Naive thymus-derived CD8-positive, alpha-beta T cell (primary cell): ENCODE results near the gene SORL1. TPM values are rescaled to one million over a fixed set of nuclear protein-coding genes. Genes with fewer than 3 reads are reported as not detected.

Experiments used
- ATAC-seq, 2 donors: fragments of 150-1000 bp; cut with Tn5 transposase in 1 of 2; sonication (Bioruptor Pico), chemical (Tn5 transposase) in 1 of 2; 1 replicate in 1 of 2; 2 replicates in 1 of 2; pipeline ENCODE4 v1.10.0; 2021; ENCODE audit warnings: mild to moderate bottlenecking in 2 of 2, moderate library complexity in 2 of 2
- POLR2A ChIA-PET: fragments of 350-600 bp; sonication (Branson Sonifier 250); formaldehyde crosslinking; loops from one replicate; lab custom pipeline; 2021; ENCODE audit warnings: antibody characterized with exemption; lab: Charles Lee
- DNase-seq, 10 donors: peaks; one replicate each; pipeline versions ENCODE4 v3.0.0 to v3.0.0-alpha.2; 2020 to 2022
- H3K27ac Mint-ChIP-seq, 10 donors: one replicate each; pipeline ENCODE4 v1.8.0; 2020 to 2022; ENCODE audit warnings: mild to moderate bottlenecking in 10 of 10, mixed read lengths in 10 of 10, moderate library complexity in 4 of 10, inconsistent platforms in 1 of 10
- H3K27me3 Mint-ChIP-seq, 5 donors: one replicate each; pipeline ENCODE4 v1.8.0; 2021 to 2022; ENCODE audit warnings: mixed read lengths in 5 of 5
- H3K36me3 Mint-ChIP-seq, 3 donors: one replicate each; pipeline ENCODE4 v1.8.0; 2020 to 2022; ENCODE audit warnings: mixed read lengths in 3 of 3, mild to moderate bottlenecking in 2 of 3, inconsistent platforms in 1 of 3
- H3K4me1 Mint-ChIP-seq, 4 donors: one replicate each; pipeline ENCODE4 v1.8.0; 2021 to 2022; ENCODE audit warnings: mixed read lengths in 4 of 4
- H3K4me3 Mint-ChIP-seq, 10 donors: one replicate each; pipeline ENCODE4 v1.8.0; 2020 to 2022; ENCODE audit warnings: mild to moderate bottlenecking in 10 of 10, mixed read lengths in 10 of 10, moderate library complexity in 6 of 10, inconsistent platforms in 1 of 10
- H3K9me3 Mint-ChIP-seq, 9 donors: one replicate each; pipeline ENCODE4 v1.8.0; 2020 to 2022; ENCODE audit warnings: mixed read lengths in 9 of 9, mild to moderate bottlenecking in 3 of 9, inconsistent platforms in 1 of 9, moderate library complexity in 1 of 9
- polyA plus RNA-seq, 3 donors: library from polyadenylated mRNA; unstranded; fragments of 300-500 nt; fragmentation: Illumina TruSeq; gene quantifications; one replicate each; pipeline ENCODE4 v1.2.3, GENCODE V29; 2021
- total RNA-seq, 8 experiments: library from RNA in 2 of 8; stranded (reverse) in 2 of 8; gene quantifications; one replicate each; pipeline ENCODE4 v1.2.3 and lab custom pipeline; 2021 to 2026

Gene SORL1
- total and polyA plus RNA-seq, 5 experiments from 2014 or later, result 157 to 419 (median 230) TPM

DNA sequence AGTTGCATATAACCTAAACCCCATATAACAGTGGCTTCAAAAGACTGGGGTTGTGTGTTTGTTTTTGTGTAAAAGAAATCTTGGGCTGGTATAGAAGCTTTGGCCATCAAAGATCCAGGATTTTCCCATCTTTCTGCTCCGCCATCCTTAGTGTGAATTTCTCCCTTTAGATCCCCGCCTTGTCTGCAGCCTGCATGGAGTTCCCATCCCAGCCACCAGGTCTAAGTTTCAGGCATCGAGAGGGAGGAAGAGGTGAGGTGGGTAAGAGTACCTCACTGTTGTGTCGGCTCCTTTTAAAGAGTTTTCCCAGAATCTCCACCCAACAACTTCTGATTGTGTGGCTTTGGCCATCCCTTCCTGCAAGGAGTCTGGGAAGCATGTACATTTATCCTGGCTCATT, 196.2 kb downstream of the SORL1 start:
- Mint-ChIP-seq H3K36me3 (peaks cover 0 to 5% (median 0%) of the 10 kb centered on the region in 3 donors), H3K9me3 (no peaks in the 10 kb centered on the region), H3K4me1 (peaks cover 22 to 31% (median 26%) of the 10 kb centered on the region in 4 donors), H3K27me3 (no peaks in the 10 kb centered on the region), H3K4me3 (peak overlapping the region in 1 of 10 donors; percentile 8), H3K27ac (peak overlapping the region in 1 of 10 donors; percentile 19)
- DNase-seq, result no peak
- POLR2A ChIA-PET, result no interaction called here
- no peak for ATAC-seq

DNA sequence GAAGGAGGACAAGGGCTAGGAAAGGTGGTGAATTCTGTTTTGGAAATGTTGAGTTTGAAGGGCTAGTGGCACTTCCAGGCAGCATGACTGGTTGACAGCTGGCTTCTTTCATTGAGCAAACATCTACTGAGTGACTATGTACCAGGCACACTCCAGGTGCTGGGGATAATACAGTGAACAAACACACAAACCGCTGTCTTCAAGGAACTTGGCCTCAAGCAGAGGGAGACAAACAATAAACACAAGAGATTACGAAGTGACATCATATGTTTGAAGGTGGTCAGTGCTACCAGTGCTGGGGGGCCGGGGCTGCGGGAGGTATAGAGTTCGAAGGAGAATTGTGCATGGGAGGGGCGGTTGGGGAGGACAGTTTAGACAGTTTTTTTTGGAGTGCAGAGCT, 197.7 kb downstream of the SORL1 start:
- H3K27me3 Mint-ChIP-seq, result no peaks in the 10 kb centered on the region
- no peaks in the 10 kb centered on the region for H3K9me3 Mint-ChIP-seq
- peaks cover 22 to 27% (median 25%) of the 10 kb centered on the region in 4 donors for H3K4me1 Mint-ChIP-seq
- POLR2A ChIA-PET, result no interaction called here
- H3K36me3 Mint-ChIP-seq, result peaks cover 0 to 5% (median 0%) of the 10 kb centered on the region in 3 donors
- peak overlapping the region in 7 of 10 donors; percentile 29 to 54 (median 44) for H3K4me3 Mint-ChIP-seq
- no peak for ATAC-seq
- peak overlapping the region in 5 of 10 donors; percentile 37 to 71 (median 67) for H3K27ac Mint-ChIP-seq
- DNase-seq, result no peak

DNA sequence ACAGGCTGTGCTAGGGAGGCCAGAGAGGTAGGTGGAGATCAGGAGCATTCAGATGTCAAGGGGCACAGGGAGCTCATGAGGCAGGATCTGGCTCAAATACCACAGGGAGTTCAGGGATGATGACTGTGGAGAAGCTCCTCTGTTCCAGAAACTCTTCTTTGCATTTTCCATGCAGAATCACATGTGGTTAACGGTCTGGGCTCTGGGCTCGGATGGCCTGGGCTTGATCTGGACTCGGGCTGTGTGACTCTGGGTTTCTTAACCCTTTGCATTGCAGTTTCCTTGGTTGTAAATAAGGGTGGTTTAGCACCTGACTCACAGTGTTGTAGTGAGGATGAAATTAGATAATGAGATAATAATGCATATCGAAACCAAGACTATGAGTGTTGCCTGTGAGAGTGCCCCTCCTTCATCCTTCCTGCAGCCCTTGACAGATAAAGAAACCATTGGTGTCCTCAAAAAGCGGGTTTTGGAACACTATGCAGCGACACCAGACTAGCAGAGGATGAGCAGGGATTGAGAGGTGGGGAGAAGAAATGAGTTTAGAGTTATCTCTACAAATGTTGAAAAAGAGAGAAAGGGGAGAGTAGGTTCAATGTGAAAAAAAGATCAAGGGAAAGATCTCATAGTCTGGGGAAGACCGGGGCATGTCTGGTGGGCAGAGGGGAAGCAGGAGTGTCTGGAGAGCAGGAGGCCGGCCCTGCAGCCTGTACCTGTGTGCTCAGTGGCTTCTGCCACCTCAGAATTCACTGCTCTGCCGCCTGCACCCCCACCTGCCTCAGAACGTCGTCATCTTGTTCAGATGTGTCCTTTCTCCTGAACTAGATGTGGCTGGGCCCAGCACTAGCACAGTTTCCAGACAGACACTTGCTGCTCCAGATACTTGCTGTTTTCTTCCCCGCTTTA, 198.5 kb downstream of the SORL1 start:
- peak overlapping the region in 9 of 10 donors; percentile 9 to 85 (median 69) for H3K27ac Mint-ChIP-seq
- H3K4me1 Mint-ChIP-seq, result peaks cover 22 to 35% (median 32%) of the 10 kb centered on the region in 4 donors
- H3K27me3 Mint-ChIP-seq, result no peaks in the 10 kb centered on the region
- DNase-seq (no peak), ATAC-seq (no peak)
- POLR2A ChIA-PET, result no interaction called here
- no peaks in the 10 kb centered on the region for H3K9me3 Mint-ChIP-seq
- H3K4me3 Mint-ChIP-seq, result peak overlapping the region in 9 of 10 donors; percentile 34 to 82 (median 71)
- peaks cover 0 to 5% (median 0%) of the 10 kb centered on the region in 3 donors for H3K36me3 Mint-ChIP-seq

DNA sequence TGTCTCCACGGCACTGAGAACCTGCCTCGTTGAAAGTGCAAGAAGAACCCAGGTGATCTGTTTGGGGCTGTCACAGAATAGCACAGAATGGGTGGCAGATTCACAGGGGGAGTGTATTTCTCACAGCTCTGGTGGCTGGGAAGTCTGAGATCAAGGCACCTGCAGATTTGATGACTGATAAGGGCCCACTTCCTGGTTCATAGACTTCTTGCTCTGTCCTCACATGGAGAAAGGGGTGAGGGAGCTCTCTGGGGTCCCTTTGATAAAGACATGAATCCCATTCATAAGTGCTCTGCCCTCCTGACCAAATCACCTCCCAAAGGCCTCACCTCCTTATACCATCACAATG, 199.1 kb downstream of the SORL1 start:
- Mint-ChIP-seq H3K27me3 (no peaks in the 10 kb centered on the region), H3K27ac (peak overlapping the region in 8 of 10 donors; percentile 9 to 82 (median 48)), H3K9me3 (no peaks in the 10 kb centered on the region), H3K36me3 (peaks cover 0 to 5% (median 0%) of the 10 kb centered on the region in 3 donors), H3K4me3 (peak overlapping the region in 6 of 10 donors; percentile 13 to 71 (median 50)), H3K4me1 (peaks cover 22 to 39% (median 38%) of the 10 kb centered on the region in 4 donors)
- POLR2A ChIA-PET, result no interaction called here
- ATAC-seq (peak in 1 of 2 donors; percentile 31), DNase-seq (peak in 2 of 10 donors; percentile 35 to 40)

DNA sequence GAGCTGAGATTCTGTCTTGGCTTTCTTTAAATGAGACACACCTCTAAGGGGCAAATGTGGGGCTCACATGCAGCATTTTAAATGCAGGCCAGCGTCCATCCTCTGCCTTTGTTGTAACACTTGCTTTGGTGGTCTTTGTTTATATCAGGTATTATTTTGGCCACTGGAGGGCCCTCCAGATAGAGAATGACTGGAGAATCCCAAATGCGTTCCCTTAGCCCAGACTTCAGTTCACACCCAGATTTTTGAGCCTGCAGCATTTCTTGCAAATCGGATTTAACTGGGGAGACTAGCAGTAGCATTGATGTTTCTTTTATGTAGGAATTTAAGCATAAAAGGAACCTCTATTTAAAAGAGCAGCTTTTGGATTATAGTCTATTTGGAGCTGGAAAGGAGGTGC, 200.9 kb downstream of the SORL1 start:
- H3K27ac Mint-ChIP-seq, result peak overlapping the region in 1 of 10 donors; percentile 33
- H3K4me1 Mint-ChIP-seq, result peaks cover 22 to 41% (median 39%) of the 10 kb centered on the region in 4 donors
- peaks cover 0 to 5% (median 0%) of the 10 kb centered on the region in 3 donors for H3K36me3 Mint-ChIP-seq
- DNase-seq (no peak), ATAC-seq (no peak)
- POLR2A ChIA-PET, result no interaction called here
- no peaks in the 10 kb centered on the region for H3K27me3 Mint-ChIP-seq
- H3K4me3 Mint-ChIP-seq, result no peak overlapping the region
- no peaks in the 10 kb centered on the region for H3K9me3 Mint-ChIP-seq

DNA sequence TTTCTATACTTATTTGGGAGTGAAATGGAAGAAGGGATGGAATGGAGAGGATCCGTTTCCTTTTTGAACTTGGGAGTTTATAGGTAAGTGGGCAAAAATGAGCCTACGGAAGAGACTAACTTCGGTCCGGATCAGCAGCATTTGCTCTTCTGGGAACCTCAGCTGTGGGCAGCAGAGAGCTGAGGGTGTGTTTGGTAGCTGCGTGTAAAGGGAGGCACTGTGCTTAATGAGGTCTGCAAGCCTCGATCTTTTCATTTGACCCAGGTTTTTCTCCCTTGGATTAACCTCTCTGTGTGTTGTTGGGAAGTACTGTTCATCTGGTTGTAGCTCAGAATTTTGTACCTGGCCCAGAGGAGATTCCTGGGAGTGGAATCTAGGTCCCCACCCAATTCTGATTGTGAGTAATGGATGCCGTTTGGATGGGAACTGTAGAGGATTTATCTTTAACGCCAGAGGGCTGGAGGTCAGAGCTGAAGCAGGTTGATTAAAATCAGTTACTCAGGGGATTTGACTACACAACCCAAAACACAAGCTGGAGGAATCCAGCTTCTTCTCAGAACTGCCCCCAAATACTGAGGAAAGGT, 202.2 kb downstream of the SORL1 start:
- Mint-ChIP-seq H3K27ac (peak overlapping the region in 2 of 10 donors; percentile 11 to 56), H3K36me3 (no peaks in the 10 kb centered on the region), H3K4me3 (peak overlapping the region in 4 of 10 donors; percentile 23 to 90 (median 64)), H3K9me3 (no peaks in the 10 kb centered on the region), H3K4me1 (peaks cover 19 to 40% (median 39%) of the 10 kb centered on the region in 4 donors), H3K27me3 (no peaks in the 10 kb centered on the region)
- DNase-seq (no peak), ATAC-seq (no peak)
- POLR2A ChIA-PET, result interaction anchor here (0.5 kb wide), 1 partner anchor 112 kb away, joined by 3 read pairs; no protein-coding TSS in a partner anchor

DNA sequence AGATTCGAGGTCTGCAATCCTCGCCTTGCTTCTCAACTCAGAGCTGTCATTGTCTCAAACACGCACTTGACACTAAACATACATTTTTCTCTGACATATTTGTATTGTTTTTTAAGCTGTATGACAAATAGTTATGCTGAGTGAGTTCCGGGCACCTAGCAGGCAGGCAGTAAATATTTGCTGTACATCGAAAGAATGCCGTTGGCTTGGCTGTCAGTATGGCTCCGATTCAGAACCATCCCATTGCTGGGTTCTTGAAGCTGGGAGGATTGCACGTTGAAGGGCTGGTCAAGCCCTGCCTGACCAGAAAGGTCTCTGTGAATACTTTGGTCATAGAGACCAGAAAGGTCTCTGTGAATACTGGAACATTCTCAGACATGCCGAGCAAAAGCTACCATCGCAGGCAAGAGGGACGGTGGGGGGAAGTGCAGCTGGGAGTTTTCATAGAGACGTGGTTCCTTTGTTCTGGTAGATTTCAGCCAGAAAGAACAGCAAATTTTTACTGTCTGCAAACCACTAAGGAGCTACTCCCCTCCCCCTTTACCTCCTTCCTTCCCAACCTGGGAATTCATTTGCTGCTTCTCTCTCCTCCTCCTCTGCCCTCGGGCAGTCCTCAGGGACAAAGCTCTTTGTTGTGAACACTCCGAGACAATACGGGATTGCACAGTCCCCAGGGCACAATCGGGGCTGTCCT, 202.9 kb downstream of the SORL1 start:
- Mint-ChIP-seq H3K36me3 (no peaks in the 10 kb centered on the region), H3K27me3 (no peaks in the 10 kb centered on the region), H3K27ac (peak overlapping the region in 7 of 10 donors; percentile 40 to 86 (median 72)), H3K9me3 (no peaks in the 10 kb centered on the region), H3K4me3 (peak overlapping the region; percentile 80 to 93 (median 86)), H3K4me1 (peaks cover 15 to 36% (median 34%) of the 10 kb centered on the region in 4 donors)
- ATAC-seq (peak in 1 of 2 donors; percentile 4), DNase-seq (no peak)
- POLR2A ChIA-PET, result interaction anchor here (0.5 kb wide), 1 partner anchor 112 kb away, joined by 3 read pairs; no protein-coding TSS in a partner anchor

DNA sequence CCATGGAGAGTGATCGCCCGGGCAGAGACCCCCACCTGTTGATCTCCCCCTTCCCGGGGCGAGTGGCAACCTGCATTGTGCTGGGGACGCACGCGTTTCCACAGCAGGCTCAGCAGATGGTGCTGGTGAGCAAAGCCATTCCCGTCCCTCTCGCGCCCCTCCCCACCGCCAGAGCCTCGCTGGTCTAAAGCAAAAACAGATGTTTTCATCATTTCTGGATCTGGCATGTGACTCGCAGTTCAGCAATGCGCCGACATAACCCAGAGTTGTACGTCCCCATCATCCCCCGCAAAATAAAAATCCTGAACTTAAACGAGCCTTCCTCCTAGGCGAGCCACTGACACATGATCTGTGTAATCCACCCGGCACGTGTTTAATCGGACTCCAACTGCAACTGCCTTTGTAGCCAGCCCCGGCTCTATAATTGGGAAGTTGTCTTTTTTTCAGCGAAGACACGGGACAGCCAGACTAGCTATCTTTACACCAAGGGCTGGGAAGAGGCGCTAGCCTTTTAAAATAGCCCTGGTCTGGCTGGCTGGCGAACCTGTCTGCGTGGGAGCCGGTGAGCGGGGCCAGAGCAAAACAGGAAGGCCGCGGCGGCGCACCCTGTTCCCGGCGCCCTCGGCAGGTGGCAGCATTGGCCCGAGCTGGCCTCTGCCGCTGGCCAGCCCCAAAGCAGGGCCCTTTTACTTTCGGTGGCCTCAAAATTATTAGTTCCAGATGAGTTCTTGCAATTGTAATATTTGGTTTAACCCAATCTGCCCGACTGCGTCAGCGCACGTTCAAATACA, 203.6 kb downstream of the SORL1 start:
- no peaks in the 10 kb centered on the region for H3K27me3 Mint-ChIP-seq
- ATAC-seq, result peak; percentile 87 to 90
- H3K4me1 Mint-ChIP-seq, result peaks cover 8 to 28% (median 27%) of the 10 kb centered on the region in 4 donors
- H3K4me3 Mint-ChIP-seq, result peak overlapping the region; percentile 80 to 93 (median 86)
- peak; percentile 43 to 79 (median 52) for DNase-seq
- H3K36me3 Mint-ChIP-seq, result no peaks in the 10 kb centered on the region
- POLR2A ChIA-PET, result no interaction called here
- H3K27ac Mint-ChIP-seq, result peak overlapping the region; percentile 40 to 89 (median 82)
- H3K9me3 Mint-ChIP-seq, result no peaks in the 10 kb centered on the region

DNA sequence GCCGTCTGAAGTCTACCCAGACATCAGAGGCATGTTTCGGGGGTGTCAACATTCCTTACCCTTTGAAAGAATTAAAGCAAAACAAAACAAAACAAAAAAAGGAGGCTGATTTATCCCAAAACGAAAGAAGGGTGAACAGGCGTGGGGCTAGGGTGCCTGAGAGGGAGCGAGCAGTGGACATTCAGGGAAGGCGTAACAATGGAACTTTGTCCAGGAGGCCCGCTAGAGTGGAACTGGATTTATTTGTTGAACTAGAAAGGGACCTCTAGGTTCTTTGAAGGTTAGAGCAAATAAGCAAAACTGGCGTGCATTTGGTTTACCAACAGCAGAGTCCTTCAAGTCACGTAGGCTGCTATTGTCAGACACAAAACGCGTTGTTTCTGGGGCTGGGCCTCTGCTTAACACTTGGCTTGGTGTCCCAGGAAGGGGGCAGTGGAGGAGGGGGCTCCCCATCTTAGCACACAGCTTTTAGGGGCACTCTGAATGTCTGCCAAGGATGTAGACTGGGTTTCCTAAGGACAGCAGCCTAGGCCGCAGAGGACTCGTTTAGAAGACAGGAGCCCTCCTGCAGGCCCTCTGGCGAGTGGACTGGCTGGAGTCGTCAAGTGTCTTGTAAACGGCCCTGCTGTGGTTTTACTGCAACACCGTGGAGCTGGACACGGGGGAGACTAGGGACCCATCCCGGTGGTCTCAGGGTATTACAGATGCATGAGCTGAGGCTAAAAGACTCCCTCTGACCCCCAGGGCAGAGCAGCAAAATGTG, 204.4 kb downstream of the SORL1 start:
- DNase-seq (no peak), ATAC-seq (no peak)
- no peaks in the 10 kb centered on the region for H3K9me3 Mint-ChIP-seq
- no peaks in the 10 kb centered on the region for H3K27me3 Mint-ChIP-seq
- POLR2A ChIA-PET, result no interaction called here
- H3K36me3 Mint-ChIP-seq, result no peaks in the 10 kb centered on the region
- H3K4me3 Mint-ChIP-seq, result peak overlapping the region; percentile 80 to 93 (median 86)
- peak overlapping the region in 6 of 10 donors; percentile 53 to 85 (median 66) for H3K27ac Mint-ChIP-seq
- H3K4me1 Mint-ChIP-seq, result peaks cover 3 to 21% (median 19%) of the 10 kb centered on the region in 4 donors

DNA sequence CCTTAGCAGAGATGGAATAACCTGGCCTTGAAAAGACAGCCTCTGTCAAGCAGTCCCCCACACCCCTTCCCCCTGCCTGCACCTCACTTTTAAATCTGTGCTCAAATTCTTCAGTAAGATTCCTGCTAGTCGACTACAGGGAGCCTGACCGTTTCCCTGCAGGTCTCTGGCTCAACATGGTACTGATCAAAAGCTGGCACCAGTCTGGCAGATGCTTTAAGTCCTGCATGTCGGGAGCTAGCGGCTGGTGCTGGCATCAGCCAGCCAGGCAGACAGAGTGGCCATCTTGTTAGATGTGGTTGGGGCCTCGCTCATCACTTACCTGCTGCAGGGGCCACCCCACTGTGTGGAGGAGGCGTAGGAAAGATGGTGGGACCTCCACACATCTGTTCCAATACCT, 205.0 kb downstream of the SORL1 start:
- ATAC-seq (no peak), DNase-seq (no peak)
- POLR2A ChIA-PET, result no interaction called here
- no peaks in the 10 kb centered on the region for H3K36me3 Mint-ChIP-seq
- peak overlapping the region in 1 of 10 donors; percentile 31 for H3K27ac Mint-ChIP-seq
- H3K4me3 Mint-ChIP-seq, result peak overlapping the region in 2 of 10 donors; percentile 8 to 41
- H3K4me1 Mint-ChIP-seq, result peaks cover 0 to 17% (median 16%) of the 10 kb centered on the region in 4 donors
- no peaks in the 10 kb centered on the region for H3K9me3 Mint-ChIP-seq
- H3K27me3 Mint-ChIP-seq, result no peaks in the 10 kb centered on the region

DNA sequence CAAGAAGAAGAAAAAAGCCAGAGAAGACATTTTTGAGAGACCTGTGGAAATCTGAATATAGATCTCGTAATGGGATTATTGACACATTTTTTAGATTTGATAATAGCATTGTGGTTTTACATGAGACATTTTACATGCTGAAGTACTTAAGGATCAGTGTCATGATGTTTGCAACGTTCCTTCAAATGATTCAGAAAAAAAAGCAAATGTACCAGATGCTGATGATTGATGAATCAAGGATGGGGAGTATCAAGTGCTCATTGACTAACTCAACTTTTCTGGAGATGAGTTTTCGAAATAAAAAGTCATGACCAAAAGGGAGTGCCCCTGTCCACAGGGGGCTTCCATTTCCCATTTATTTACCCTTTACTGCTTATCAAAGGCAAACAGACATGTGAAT, 207.7 kb downstream of the SORL1 start:
- Mint-ChIP-seq H3K9me3 (no peaks in the 10 kb centered on the region), H3K4me3 (no peak overlapping the region), H3K27me3 (peaks cover 0 to 2% (median 0%) of the 10 kb centered on the region in 5 donors), H3K36me3 (no peaks in the 10 kb centered on the region), H3K4me1 (peaks cover 0 to 16% (median 13%) of the 10 kb centered on the region in 4 donors), H3K27ac (no peak overlapping the region)
- POLR2A ChIA-PET, result no interaction called here
- ATAC-seq (no peak), DNase-seq (no peak)
